Erythroblast (primary cell): Measurements from ENCODE around the gene ZGLP1.

Experiments used
- GATA1 ChIP-seq: IDR thresholded peaks from 2 replicates; pipeline ENCODE4 v1.6.1; 2011; ENCODE audit warnings: low read depth, mild to moderate bottlenecking, control low read depth, low read length, moderate library complexity
- POLR2A ChIP-seq: IDR thresholded peaks from 2 replicates; pipeline ENCODE4 v1.6.1; 2011; ENCODE audit warnings: mild to moderate bottlenecking, low read length

GRCh38 chr19:10268071-10268470 lies 41.5 kb downstream of the ZGLP1 start:
- TF ChIP-seq POLR2A (no peak), GATA1 (no peak)
